Activated T-cell treated with anti-CD3 and anti-CD28 coated beads for 4 hours (primary cell): ENCODE data around the gene TRIM9.

Experiments
- DNase-seq: peaks from one replicate; pipeline ENCODE4 v3.0.0-alpha.2; 2020

Gene TRIM9

GRCh38 chr14:50929506-50929905 is 165.4 kb downstream of the TRIM9 start:
- DNase-seq = no peak

GRCh38 chr14:50928002-50928635 is 166.8 kb downstream of the TRIM9 start:
- DNase-seq = no peak

GRCh38 chr14:50926851-50927386 is 168.0 kb downstream of the TRIM9 start:
- DNase-seq = no peak
